SU-DHL-6 (cell line): ENCODE data around the gene OPA1.

Experiments
- H2AFZ ChIP-seq: fragments of 200-600 bp; sonication (generic); 2 replicates; pipeline ENCODE4 v1.6.1; 2014; ENCODE audit warnings: low read depth, mild to moderate bottlenecking, moderate library complexity, mixed read lengths, antibody characterized with exemption, low read length; ENCODE audit not compliant: severe bottlenecking
- H3F3A ChIP-seq: fragments of 200-600 bp; shearing (Covaris generic); 2 replicates; pipeline ENCODE4 v1.6.0; 2016; ENCODE audit warnings: antibody characterized with exemption, mild to moderate bottlenecking; ENCODE audit not compliant: insufficient read depth
- H3K27ac ChIP-seq: fragments of 200-600 bp; sonication (generic); 2 replicates; pipeline ENCODE4 v1.5.1; 2016; ENCODE audit warnings: low read depth, mild to moderate bottlenecking, low read length, moderate library complexity, mixed read lengths
- H3K27me3 ChIP-seq: fragments of 200-600 bp; sonication (generic), shearing (Covaris generic); 2 replicates; pipeline ENCODE4 v1.6.0; 2014; ENCODE audit warnings: mild to moderate bottlenecking, low read length
- H3K36me3 ChIP-seq: fragments of 200-600 bp; sonication (generic); 2 replicates; pipeline ENCODE4 v1.6.1; 2014; ENCODE audit warnings: mild to moderate bottlenecking, low read length, mixed read lengths
- H3K4me2 ChIP-seq: fragments of 300-600, 200-600 bp; shearing (Covaris generic), sonication (generic); 2 replicates; pipeline ENCODE4 v1.6.0; 2014; ENCODE audit warnings: low read length, low read depth, mild to moderate bottlenecking; ENCODE audit not compliant: poor library complexity, severe bottlenecking
- H3K4me3 ChIP-seq: fragments of 200-600 bp; sonication (generic); 2 replicates; pipeline ENCODE4 v1.5.1; 2014; ENCODE audit warnings: antibody characterized with exemption, low read length, mild to moderate bottlenecking, mixed read lengths; ENCODE audit not compliant: insufficient read depth, poor library complexity, severe bottlenecking
- H3K79me2 ChIP-seq: fragments of 200-600 bp; sonication (generic); 2 replicates; pipeline ENCODE4 v1.6.1; 2014; ENCODE audit warnings: mild to moderate bottlenecking, low read length, moderate library complexity; ENCODE audit not compliant: insufficient read depth
- H3K9ac ChIP-seq: fragments of 200-600 bp; sonication (generic); 2 replicates; pipeline ENCODE4 v1.7.0; 2014; ENCODE audit warnings: mild to moderate bottlenecking, low read length
- H3K9me2 ChIP-seq: fragments of 200-600 bp; sonication (generic); replicated peaks from 2 replicates; pipeline ENCODE4 v1.6.1; 2014; ENCODE audit warnings: low read length; ENCODE audit not compliant: insufficient read depth
- H3K9me3 ChIP-seq: fragments of 200-600 bp; sonication (generic); 2 replicates; pipeline ENCODE4 v1.6.1; 2014; ENCODE audit warnings: low read length, mixed read lengths; ENCODE audit not compliant: insufficient read depth
- H4K20me1 ChIP-seq: fragments of 200-600 bp; sonication (generic); 2 replicates; pipeline ENCODE4 v1.6.1; 2014; ENCODE audit warnings: low read depth, mild to moderate bottlenecking, antibody characterized with exemption, low read length, moderate library complexity, mixed read lengths
- EZH2phosphoT487 ChIP-seq: fragments of 200-600 bp; sonication (generic), shearing (Covaris generic); conservative IDR thresholded peaks from 2 replicates; pipeline ENCODE4 v1.6.1; 2018; ENCODE audit warnings: mild to moderate bottlenecking, antibody characterized with exemption, low read length, moderate library complexity, mixed read lengths
- TF ChIP-seq, protein P1 (sequence below): fragments of 200-600 bp; sonication (generic); IDR thresholded peaks from one replicate; pipeline ENCODE4 v1.5.1; 2017; ENCODE audit warnings: antibody characterized with exemption, mild to moderate bottlenecking, low read length, moderate library complexity; ENCODE audit not compliant: insufficient read depth, poor library complexity, severe bottlenecking

OPA1 gene

DNA sequence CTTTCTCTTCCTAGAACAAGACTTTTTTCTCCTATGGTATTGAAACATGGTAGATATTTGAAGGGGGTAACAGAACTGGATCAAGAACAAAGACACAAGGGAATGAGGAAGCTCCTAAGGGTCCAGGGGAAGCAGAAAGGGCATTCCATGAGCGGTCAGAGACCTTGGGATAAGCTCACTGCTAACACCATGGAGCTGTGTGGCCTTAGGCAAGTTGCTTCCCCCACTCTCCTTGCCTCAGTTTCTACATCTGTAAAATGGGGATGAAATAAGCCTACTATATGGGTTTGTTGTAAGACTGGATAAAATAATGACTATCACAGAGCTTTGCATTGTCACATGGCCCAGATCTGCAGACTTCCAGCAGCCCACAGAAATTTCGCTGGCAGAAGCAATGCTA lies 139.8 kb downstream of the OPA1 start:
- no peaks in the 10 kb centered on the region for H3K9me3 ChIP-seq
- TF ChIP-seq, protein P1, sequence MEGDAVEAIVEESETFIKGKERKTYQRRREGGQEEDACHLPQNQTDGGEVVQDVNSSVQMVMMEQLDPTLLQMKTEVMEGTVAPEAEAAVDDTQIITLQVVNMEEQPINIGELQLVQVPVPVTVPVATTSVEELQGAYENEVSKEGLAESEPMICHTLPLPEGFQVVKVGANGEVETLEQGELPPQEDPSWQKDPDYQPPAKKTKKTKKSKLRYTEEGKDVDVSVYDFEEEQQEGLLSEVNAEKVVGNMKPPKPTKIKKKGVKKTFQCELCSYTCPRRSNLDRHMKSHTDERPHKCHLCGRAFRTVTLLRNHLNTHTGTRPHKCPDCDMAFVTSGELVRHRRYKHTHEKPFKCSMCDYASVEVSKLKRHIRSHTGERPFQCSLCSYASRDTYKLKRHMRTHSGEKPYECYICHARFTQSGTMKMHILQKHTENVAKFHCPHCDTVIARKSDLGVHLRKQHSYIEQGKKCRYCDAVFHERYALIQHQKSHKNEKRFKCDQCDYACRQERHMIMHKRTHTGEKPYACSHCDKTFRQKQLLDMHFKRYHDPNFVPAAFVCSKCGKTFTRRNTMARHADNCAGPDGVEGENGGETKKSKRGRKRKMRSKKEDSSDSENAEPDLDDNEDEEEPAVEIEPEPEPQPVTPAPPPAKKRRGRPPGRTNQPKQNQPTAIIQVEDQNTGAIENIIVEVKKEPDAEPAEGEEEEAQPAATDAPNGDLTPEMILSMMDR = no peak
- TF ChIP-seq EZH2phosphoT487 = no peak
- H3K9ac ChIP-seq = no peak overlapping the region
- no peaks in the 10 kb centered on the region for H3K9me2 ChIP-seq
- no peak overlapping the region for H3K4me3 ChIP-seq
- H3K27me3 ChIP-seq = no peaks in the 10 kb centered on the region
- H3K27ac ChIP-seq = no peak overlapping the region
- no peaks in the 10 kb centered on the region for H3K79me2 ChIP-seq
- H4K20me1 ChIP-seq = no peaks in the 10 kb centered on the region
- H2AFZ ChIP-seq = no peak overlapping the region
- no peaks in the 10 kb centered on the region for H3K36me3 ChIP-seq
- no peak overlapping the region for H3K4me2 ChIP-seq
- H3F3A ChIP-seq = no peaks in the 10 kb centered on the region

DNA sequence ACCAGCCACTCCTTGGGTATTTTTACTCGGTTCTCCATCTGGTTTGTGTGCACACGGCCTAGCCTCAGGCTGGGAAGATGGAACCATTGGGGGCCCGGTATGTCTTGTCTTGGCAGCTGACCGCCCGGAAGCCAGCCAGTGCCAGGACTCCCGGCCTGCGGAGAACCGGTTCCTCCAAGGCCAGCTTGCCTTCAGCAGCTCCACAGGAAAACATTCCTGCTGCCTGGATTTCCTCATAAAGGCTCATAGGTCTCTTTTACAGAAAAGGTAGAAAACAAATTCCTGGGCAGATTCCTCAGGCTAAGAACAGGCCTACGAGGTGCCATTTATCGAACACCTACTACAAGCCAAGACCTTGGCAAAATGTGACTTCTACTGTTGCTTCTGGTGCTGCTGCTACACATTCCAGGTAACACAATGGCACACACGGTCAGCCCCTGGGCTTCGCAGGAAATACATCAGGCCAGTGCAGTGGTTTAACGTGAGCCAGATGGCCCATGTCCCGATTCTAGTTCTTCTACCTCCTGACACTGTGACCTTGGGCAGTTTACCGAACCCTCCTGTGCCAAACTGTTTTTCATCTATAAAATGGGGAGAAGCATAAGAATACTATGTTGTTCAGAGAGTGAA lies 141.8 kb downstream of the OPA1 start:
- no peaks in the 10 kb centered on the region for H3K27me3 ChIP-seq
- no peak overlapping the region for H3K4me3 ChIP-seq
- H3K79me2 ChIP-seq = no peaks in the 10 kb centered on the region
- H3K9me3 ChIP-seq = no peaks in the 10 kb centered on the region
- no peak overlapping the region for H3K27ac ChIP-seq
- H3F3A ChIP-seq = no peaks in the 10 kb centered on the region
- H3K9ac ChIP-seq = no peak overlapping the region
- no peaks in the 10 kb centered on the region for H3K36me3 ChIP-seq
- H3K9me2 ChIP-seq = no peaks in the 10 kb centered on the region
- no peak overlapping the region for H2AFZ ChIP-seq
- no peak for TF ChIP-seq EZH2phosphoT487
- TF ChIP-seq, protein P1 = no peak
- no peak overlapping the region for H3K4me2 ChIP-seq
- no peaks in the 10 kb centered on the region for H4K20me1 ChIP-seq

DNA sequence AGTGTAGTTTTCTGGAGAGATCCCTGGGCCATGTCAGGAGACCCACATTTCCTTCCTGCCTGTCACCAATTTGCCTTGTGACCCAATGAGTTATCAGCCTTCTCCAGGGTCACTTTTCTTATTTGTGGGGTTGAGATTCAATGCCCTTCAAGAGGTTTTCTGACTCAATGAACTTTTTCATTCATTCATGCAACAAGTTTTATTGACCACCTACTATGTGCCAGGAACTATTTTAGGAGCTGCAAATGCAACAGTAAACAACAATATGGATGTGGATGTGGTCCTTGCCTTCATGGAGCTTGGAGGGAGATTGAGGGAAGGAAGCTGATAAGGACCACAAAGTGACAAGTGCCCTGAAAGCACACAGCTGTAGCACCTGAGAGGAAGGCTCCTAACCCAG lies 142.8 kb downstream of the OPA1 start:
- H3K27ac ChIP-seq = no peak overlapping the region
- no peaks in the 10 kb centered on the region for H3K79me2 ChIP-seq
- H3K4me3 ChIP-seq = no peak overlapping the region
- no peak for TF ChIP-seq EZH2phosphoT487
- TF ChIP-seq, protein P1 = no peak
- H3K9me2 ChIP-seq = no peaks in the 10 kb centered on the region
- no peak overlapping the region for H3K9ac ChIP-seq
- no peak overlapping the region for H2AFZ ChIP-seq
- H3K4me2 ChIP-seq = no peak overlapping the region
- no peaks in the 10 kb centered on the region for H3K9me3 ChIP-seq
- no peaks in the 10 kb centered on the region for H4K20me1 ChIP-seq
- H3K27me3 ChIP-seq = no peaks in the 10 kb centered on the region
- H3K36me3 ChIP-seq = no peaks in the 10 kb centered on the region
- H3F3A ChIP-seq = no peaks in the 10 kb centered on the region
